GM15510 (cell line): ENCODE results near the gene GNPAT.

Experiments used
- POLR2A ChIP-seq: IDR thresholded peaks from 3 replicates; pipeline ENCODE4 v1.6.1; 2011; ENCODE audit warnings: borderline replicate concordance; ENCODE audit not compliant: insufficient read length; ENCODE audit errors: extremely low read depth

Gene GNPAT

DNA sequence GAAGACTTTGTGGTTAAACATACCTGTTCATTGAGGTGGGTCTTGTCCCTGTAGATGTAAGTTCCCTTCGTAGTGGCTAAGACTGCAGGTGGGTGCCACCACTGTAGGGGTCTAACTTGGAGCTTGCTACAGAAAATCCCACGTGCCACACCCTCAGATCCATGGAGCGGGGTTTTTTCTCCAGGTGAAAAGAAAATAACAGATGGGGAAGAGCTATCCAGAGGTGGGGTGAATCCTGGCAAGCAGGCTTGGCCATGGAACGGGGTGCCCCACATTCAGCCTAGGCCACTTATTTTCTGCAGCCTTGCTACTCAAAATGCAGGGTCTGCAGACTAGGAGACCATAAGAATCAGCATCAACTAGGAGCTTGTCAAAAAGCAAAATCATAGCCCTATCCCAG lies 72.6 kb downstream of the GNPAT start:
- no peak for TF ChIP-seq POLR2A

DNA sequence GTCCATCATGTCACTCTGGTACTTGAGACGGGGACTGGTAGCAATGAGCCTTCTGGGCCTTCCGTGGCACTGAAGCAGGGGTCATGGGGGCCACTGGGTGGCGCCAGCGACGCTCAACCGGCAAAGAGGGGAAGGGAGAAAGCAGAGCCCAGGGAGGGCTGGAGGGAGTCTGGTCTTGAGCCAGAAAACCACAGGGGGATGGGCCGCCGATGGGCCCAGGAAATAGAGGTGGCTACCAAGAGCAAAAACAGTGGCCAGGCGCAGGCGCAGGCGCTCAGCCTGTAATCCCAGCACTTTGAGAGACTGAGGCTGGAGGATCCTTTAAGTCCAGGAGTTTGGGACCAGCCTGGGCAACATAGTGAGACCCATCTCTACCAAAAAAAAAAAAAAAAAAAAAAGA lies 74.9 kb downstream of the GNPAT start:
- TF ChIP-seq POLR2A = no peak

DNA sequence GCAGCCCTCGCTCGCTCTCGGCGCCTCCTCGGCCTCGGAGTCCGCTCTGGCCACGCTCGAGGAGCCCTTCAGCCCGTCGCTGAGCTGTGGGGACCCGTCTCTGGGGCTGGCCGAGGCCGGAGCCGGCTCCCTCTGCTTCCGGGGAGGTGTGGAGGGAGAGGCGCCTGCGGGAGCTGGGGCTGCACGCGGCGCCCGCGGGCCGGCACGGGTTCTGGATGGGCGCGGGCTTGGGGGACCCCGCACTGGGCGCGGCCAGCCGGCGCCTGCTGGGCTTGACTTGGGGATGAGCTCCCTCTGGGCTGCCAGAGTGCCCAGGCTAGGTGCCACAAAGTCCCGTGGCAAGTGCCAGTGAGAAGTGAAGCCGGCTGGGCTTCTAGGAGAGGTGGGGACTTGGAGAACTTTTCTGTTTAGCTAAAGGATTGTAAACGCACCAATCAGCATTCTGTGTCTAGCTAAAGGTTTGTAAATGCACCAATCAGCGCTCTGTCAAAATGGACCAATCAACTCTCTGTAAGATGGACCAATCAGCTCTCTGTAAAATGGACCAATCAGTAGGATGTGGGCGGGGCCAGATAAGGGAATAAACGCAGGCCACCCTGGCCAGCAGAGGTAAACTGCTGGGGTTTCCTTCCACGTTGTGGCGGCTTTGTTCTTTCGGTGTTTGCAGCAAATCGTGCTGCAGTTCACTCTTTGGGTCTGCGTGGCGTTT lies 76.4 kb downstream of the GNPAT start:
- no peak for TF ChIP-seq POLR2A

DNA sequence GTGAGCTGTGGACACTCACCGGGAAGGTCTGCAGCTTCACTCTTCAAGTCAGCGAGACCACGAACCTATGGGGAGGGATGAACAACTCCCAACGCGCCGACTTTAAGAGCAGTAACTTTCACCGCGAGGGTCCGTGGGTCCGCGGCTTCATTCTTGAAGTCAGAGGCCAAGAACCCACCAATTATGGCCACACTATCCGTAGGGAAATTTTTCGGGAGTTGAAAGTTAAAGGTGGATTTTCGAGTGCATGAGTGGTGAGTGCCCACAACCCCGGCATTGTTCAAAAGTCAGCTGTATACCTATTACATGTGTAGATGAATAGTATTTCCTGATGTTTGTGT lies 77.0 kb downstream of the GNPAT start:
- no peak for TF ChIP-seq POLR2A

- TF ChIP-seq POLR2A = no peak
Observed at GRCh38 chr1:231318568-231318967, 77.6 kb downstream of the GNPAT start.

DNA sequence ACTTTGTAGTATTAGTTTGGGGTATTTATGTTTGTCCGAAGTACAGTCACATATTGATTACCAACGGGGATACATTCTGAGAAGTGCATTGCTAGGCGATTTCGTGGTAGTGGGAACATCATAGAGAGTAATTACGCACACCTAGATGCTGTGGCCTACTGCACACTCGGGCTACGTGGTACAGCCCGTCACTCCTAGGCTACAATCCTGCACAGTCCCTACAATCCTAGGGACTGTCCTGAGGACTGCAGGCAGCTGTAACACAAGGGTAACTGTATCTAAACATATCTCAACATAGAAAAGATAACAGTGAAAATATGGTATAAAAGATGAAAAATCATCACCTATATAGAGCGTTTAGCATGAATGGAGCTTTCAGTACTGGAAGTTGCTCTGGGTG lies 78.1 kb downstream of the GNPAT start:
- no peak for TF ChIP-seq POLR2A

DNA sequence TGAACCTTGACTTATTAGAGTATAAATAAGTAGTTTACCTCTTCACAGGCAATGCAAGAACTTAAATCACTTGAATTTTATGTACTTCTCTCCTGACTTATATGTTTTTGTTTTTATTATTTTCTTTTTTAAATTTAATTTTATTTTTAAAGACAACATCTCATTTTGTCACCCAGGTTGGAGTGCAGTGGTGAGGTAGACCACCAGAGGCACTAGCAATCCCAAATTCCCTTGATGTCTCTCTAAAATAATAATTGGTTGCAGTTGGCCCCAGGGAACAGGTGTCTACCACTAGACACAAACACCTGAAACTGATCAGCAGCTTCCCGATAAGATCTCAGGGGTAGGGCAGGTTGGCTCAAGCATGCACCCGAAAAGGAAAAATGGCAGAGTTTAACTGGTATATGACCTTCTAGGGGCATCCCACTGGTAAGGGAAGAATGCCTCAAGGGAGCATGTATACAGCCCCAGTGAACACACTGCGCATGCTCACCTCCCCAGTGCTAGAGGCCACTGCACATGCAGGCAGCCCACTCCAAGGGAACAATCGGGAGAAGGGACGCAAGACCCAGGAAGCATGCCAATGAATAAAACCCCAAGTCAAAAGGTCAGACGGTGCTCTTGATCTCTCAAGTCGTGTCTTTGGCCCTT lies 82.0 kb downstream of the GNPAT start:
- TF ChIP-seq POLR2A = no peak

DNA sequence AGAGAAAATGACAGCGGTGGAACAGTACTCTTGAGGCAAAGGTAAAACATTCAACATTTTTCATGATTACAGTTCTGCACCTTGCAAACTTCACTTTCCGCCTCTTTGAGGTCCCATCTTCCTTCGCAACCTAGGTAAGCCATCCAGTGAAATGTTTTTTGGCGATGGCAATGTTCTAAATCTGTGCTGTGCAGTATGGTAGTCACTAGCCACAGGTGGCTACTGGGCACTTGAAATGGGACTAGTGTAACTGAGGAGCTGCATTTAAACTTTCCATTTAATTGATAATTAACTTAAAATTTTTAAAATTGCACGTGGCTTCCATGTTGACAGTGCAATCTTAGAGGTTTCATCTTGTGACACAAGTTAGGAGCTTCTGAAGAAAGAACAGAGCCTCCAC lies 83.6 kb downstream of the GNPAT start:
- TF ChIP-seq POLR2A = no peak

DNA sequence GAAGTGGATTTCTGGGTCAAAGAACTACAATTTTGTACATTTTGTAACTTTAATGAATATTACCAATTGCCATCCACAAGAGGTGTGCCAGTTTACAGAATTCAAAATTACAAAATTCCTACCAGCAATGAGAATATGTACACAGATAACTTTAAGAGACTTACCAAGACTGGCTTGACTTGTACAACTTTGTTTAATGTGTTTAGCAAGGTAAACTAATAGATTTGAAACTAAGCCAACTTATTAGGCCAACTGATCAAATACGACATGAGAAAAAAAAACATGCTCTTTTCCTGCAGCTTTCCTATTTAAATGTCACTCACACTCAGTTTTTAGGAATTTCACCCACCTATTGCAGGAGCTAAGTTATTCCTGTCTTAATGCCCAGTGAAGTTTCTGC lies 85.2 kb downstream of the GNPAT start:
- TF ChIP-seq POLR2A = no peak
